A549 (cell line): Measurements from ENCODE around the gene HP. TPM values are rescaled to one million over a fixed set of nuclear protein-coding genes. Genes with fewer than 3 reads are reported as not detected.

Experiments
- ATAC-seq, 2 experiments: fragments of 200-7000 bp in 1 of 2; fragments of >200 bp in 1 of 2; cut with Nextera tagmentation in 1 of 2; cut with Tn5 transposase in 1 of 2; 3 replicates each; pipeline versions ENCODE4 v1.8.0 to v1.9.1; 2018 to 2020; ENCODE audit warnings: mild to moderate bottlenecking in 1 of 2, moderate library complexity in 1 of 2
- CTCF ChIA-PET: fragments of 300-600 bp; sonication (Branson Sonifier 250); formaldehyde crosslinking; extraction: SDS; loops from one replicate; lab custom pipeline; 2021; ENCODE audit warnings: antibody characterized with exemption, inconsistent platforms; lab: Yijun Ruan, JAX
- POLR2A ChIA-PET: fragments of 350-600 bp; formaldehyde crosslinking; extraction: SDS; loops from one replicate; lab custom pipeline; 2021; ENCODE audit warnings: antibody characterized with exemption, inconsistent platforms; lab: Yijun Ruan, JAX
- DNase-seq, 2 experiments: peaks; one replicate each; pipeline versions ENCODE4 v3.0.0 to v3.0.0-alpha.2; 2011 to 2016; ENCODE audit warnings: low read depth in 1 of 2, low spot score in 1 of 2
- FAIRE-seq: peaks from 2 replicates; lab custom pipeline; 2011; peaks lifted over from hg19 to GRCh38; lab: Jason Lieb, UNC
- H3K27ac ChIP-seq, 2 experiments: fragments of >200 bp; sonication (Bioruptor Twin); formaldehyde crosslinking; 3 replicates each; pipeline ENCODE4 v1.5.1; 2016 to 2017
- H3K4me1 ChIP-seq: fragments of >200 bp; sonication (Bioruptor Twin); formaldehyde crosslinking; 3 replicates; pipeline ENCODE4 v1.6.1; 2016
- H3K4me2 ChIP-seq: fragments of >200 bp; sonication (Bioruptor Twin); formaldehyde crosslinking; 3 replicates; pipeline ENCODE4 v1.6.1; 2016
- H3K4me3 ChIP-seq: fragments of >200 bp; sonication (Bioruptor Twin); formaldehyde crosslinking; 3 replicates; pipeline ENCODE4 v1.5.1; 2016
- H3K9me3 ChIP-seq: fragments of >200 bp; sonication (Bioruptor Twin); formaldehyde crosslinking; 3 replicates; pipeline ENCODE4 v1.6.1; 2016
- CBX8 ChIP-seq: fragments of 200-600 bp; sonication (generic); IDR thresholded peaks from 2 replicates; pipeline ENCODE4 v1.6.1; 2016
- ESRRA ChIP-seq: fragments of 150-350 bp; IDR thresholded peaks from 2 replicates; pipeline ENCODE4 v1.6.1; 2014; ENCODE audit warnings: mild to moderate bottlenecking, low read length, borderline replicate concordance
- GATA3 ChIP-seq: IDR thresholded peaks from 2 replicates; pipeline ENCODE4 v1.6.1; 2012; ENCODE audit warnings: borderline replicate concordance
- HOXB5 ChIP-seq: fragments of 250-450 bp; sonication (Bioruptor Pico); IDR thresholded peaks from 2 replicates; pipeline ENCODE4 v1.5.0; 2020; ENCODE audit warnings: mild to moderate bottlenecking, moderate library complexity
- JUNB ChIP-seq: fragments of >200 bp; sonication (Bioruptor Twin); formaldehyde crosslinking; IDR thresholded peaks from 2 replicates; pipeline ENCODE4 v1.6.1; 2016
- KDM1A ChIP-seq: fragments of 200-600 bp; sonication (generic); IDR thresholded peaks from 2 replicates; pipeline ENCODE4 v1.6.1; 2016; ENCODE audit warnings: low read depth, mild to moderate bottlenecking
- NFE2L2 ChIP-seq: fragments of 150-350 bp; conservative IDR thresholded peaks from 2 replicates; pipeline ENCODE4 v1.6.1; 2014; ENCODE audit warnings: low read length
- POLR2A ChIP-seq: IDR thresholded peaks from 2 replicates; pipeline ENCODE4 v1.6.1; 2012; ENCODE audit warnings: mild to moderate bottlenecking, low read length
- POLR2AphosphoS2 ChIP-seq: conservative IDR thresholded peaks from 2 replicates; pipeline ENCODE4 v1.6.1; 2012; ENCODE audit warnings: low read length, improper control_type of control experiment, inconsistent platforms
- RFX5 ChIP-seq: fragments of 450-650 bp; IDR thresholded peaks from 2 replicates; pipeline ENCODE4 v1.7.1; 2014; ENCODE audit warnings: antibody characterized with exemption, mild to moderate bottlenecking, moderate library complexity
- SMC3 ChIP-seq: fragments of >200 bp; sonication (Bioruptor Twin); formaldehyde crosslinking; IDR thresholded peaks from 3 replicates; pipeline ENCODE4 v1.6.1; 2018; ENCODE audit warnings: inconsistent platforms
- SREBF2 ChIP-seq: fragments of 450-650 bp; IDR thresholded peaks from 2 replicates; pipeline ENCODE4 v1.6.1; 2014; ENCODE audit warnings: mild to moderate bottlenecking, moderate library complexity
- ZC3H11A ChIP-seq: fragments of 450-650 bp; IDR thresholded peaks from 2 replicates; pipeline ENCODE4 v1.6.1; 2014; ENCODE audit warnings: antibody characterized with exemption, mild to moderate bottlenecking
- ZNF302 ChIP-seq: fragments of 250-450 bp; sonication (Bioruptor Pico); IDR thresholded peaks from 2 replicates; pipeline ENCODE4 v1.9.0; 2021; ENCODE audit warnings: inconsistent platforms, mild to moderate bottlenecking, moderate library complexity
- ZSCAN20 ChIP-seq: fragments of 250-450 bp; sonication (Bioruptor Pico); IDR thresholded peaks from 2 replicates; pipeline ENCODE4 v1.8.0; 2022; ENCODE audit warnings: mild to moderate bottlenecking, moderate library complexity
- WGBS: methylation state at CpG from one replicate; pipeline ENCODE4 v1.1.6; 2017; ENCODE audit errors: missing lambda C conversion rate; 5-methylcytosine and 5-hydroxymethylcytosine counted together
- polyA plus RNA-seq, 4 experiments: library from polyadenylated mRNA; depleted of rRNA in 3 of 4; stranded (reverse); fragments of >200 nt; fragmentation: RNase III in 1 of 4; extraction: RNeasy Plus Mini Kit Qiagen cat#74134 plus additional on column Dnase treatment in 1 of 4; gene quantifications; 2 replicates in 3 of 4; 3 replicates in 1 of 4; pipeline ENCODE4 v1.2.3, GENCODE V29; 2011 to 2017
- TF ChIP-seq, protein P1 (sequence below): fragments of >200 bp; sonication (Bioruptor Twin); formaldehyde crosslinking; IDR thresholded peaks from 2 replicates; pipeline ENCODE4 v1.6.1; 2016
- TF ChIP-seq, protein P2 (sequence below): fragments of >200 bp; sonication (Bioruptor Twin); formaldehyde crosslinking; IDR thresholded peaks from 3 replicates; pipeline ENCODE4 v1.6.1; 2016
- TF ChIP-seq, protein P3 (sequence below): IDR thresholded peaks from 2 replicates; pipeline ENCODE4 v1.6.1; 2012
- TF ChIP-seq, protein P4 (sequence below): fragments of 250-450 bp; sonication (Bioruptor Pico); IDR thresholded peaks from 2 replicates; pipeline ENCODE4 v1.5.0; 2021; ENCODE audit warnings: mild to moderate bottlenecking, moderate library complexity, borderline replicate concordance
- TF ChIP-seq, protein P5 (sequence below): fragments of 200-600 bp; sonication (generic); IDR thresholded peaks from 2 replicates; pipeline ENCODE4 v1.6.1; 2016; ENCODE audit warnings: antibody characterized with exemption, mild to moderate bottlenecking, moderate library complexity
- TF ChIP-seq, protein P6 (sequence below): fragments of 150-350 bp; IDR thresholded peaks from 2 replicates; pipeline ENCODE4 v1.6.1; 2014; ENCODE audit warnings: low read depth, mild to moderate bottlenecking, low read length
- TF ChIP-seq, protein P7 (sequence below): fragments of 250-450 bp; sonication (Bioruptor Pico); IDR thresholded peaks from 2 replicates; pipeline ENCODE4 v1.5.0; 2020; ENCODE audit warnings: low read depth, mild to moderate bottlenecking, moderate library complexity

The HP gene
- polyA plus RNA-seq, 2 of the 4 experiments (the other 2 are of a cell fraction) = 0.23 TPM; not detected in 1

DNA sequence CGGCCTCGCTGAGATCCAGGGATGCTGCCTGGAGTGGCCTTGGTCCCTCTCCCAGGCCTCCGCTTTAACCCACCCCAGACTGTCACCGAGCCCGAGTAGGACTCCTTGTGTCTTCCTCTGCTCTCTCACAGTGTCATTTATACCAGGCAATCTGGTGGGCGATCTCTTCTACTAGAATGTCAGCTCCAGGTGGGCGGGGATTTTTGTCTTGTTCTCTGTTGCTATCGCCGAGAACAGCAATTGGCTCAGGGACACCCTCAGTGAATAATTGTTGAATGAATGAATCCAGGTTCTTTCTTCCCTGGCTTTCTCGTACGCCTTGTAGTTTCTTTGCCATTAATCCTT, 39.9 kb downstream of the HP start:
- no peak for TF ChIP-seq GATA3
- no peak for TF ChIP-seq CBX8
- TF ChIP-seq, protein P1, sequence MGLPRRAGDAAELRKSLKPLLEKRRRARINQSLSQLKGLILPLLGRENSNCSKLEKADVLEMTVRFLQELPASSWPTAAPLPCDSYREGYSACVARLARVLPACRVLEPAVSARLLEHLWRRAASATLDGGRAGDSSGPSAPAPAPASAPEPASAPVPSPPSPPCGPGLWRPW = no peak
- TF ChIP-seq, protein P2, sequence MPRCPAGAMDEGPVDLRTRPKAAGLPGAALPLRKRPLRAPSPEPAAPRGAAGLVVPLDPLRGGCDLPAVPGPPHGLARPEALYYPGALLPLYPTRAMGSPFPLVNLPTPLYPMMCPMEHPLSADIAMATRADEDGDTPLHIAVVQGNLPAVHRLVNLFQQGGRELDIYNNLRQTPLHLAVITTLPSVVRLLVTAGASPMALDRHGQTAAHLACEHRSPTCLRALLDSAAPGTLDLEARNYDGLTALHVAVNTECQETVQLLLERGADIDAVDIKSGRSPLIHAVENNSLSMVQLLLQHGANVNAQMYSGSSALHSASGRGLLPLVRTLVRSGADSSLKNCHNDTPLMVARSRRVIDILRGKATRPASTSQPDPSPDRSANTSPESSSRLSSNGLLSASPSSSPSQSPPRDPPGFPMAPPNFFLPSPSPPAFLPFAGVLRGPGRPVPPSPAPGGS = no peak
- TF ChIP-seq, all 56 proteins: peak for 0
- Histone ChIP-seq H3K9me3 (no peaks in the 10 kb centered on the region), H3K27ac (peak overlapping the region; percentile 92 to 95), H3K4me2 (peak overlapping the region; percentile 87), H3K4me1 (peaks cover 22% of the 10 kb centered on the region; the same call in 2 of the 3 replicates), H3K4me3 (peak overlapping the region; percentile 91)
- ATAC-seq (peak; percentile 23 to 32; a peak in 5 of 6 replicates), FAIRE-seq (no peak), DNase-seq (no peak)
- 4% methylated on average over 11 of the region's 11 CpGs for WGBS
- POLR2A ChIA-PET = interaction anchor here (0.8 to 1.3 kb wide), 3 partner anchors 18 to 208 kb away, joined by 3 to 4 read pairs (median 3); no protein-coding TSS in a partner anchor
- CTCF ChIA-PET = interaction anchor here (0.7 to 7.5 kb wide), 3 partner anchors 26 to 328 kb away, joined by 3 to 43 read pairs (median 3); no protein-coding TSS in a partner anchor

DNA sequence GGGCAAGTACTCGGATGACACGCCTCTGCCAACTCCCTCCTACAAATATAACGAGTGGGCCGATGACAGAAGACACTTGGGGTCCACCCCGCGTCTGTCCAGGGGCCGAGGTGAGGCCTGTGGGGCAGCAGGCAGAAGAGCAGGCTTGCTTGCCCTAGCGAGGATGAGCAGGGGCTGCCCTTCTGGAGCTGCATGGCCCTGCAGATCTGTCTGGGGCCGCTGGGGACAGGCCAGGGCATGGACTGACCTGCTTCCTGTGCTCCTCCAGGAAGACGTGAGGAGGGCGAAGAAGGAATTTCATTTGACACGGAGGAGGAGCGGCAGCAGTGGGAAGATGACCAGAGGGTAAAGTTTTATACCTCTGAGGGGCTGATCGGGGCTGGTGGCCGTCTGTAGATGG, 44.6 kb downstream of the HP start:
- Histone ChIP-seq H3K9me3 (no peaks in the 10 kb centered on the region), H3K4me1 (peaks cover 8% of the 10 kb centered on the region; the same call in 2 of the 3 replicates), H3K4me2 (no peak overlapping the region), H3K4me3 (no peak overlapping the region), H3K27ac (no peak overlapping the region)
- FAIRE-seq (no peak), ATAC-seq (peak; percentile 64 to 72), DNase-seq (peak in 1 of 2 experiments; percentile 27)
- ChIA-PET POLR2A (no interaction called here), CTCF (interaction anchor here (0.7 to 7.5 kb wide), 10 partner anchors 8 to 86 kb away, joined by 3 to 43 read pairs (median 4); no protein-coding TSS in a partner anchor)
- no peak for TF ChIP-seq NFE2L2
- TF ChIP-seq, protein P3, sequence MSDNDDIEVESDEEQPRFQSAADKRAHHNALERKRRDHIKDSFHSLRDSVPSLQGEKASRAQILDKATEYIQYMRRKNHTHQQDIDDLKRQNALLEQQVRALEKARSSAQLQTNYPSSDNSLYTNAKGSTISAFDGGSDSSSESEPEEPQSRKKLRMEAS = no peak
- no peak for TF ChIP-seq HOXB5
- TF ChIP-seq, protein P4, sequence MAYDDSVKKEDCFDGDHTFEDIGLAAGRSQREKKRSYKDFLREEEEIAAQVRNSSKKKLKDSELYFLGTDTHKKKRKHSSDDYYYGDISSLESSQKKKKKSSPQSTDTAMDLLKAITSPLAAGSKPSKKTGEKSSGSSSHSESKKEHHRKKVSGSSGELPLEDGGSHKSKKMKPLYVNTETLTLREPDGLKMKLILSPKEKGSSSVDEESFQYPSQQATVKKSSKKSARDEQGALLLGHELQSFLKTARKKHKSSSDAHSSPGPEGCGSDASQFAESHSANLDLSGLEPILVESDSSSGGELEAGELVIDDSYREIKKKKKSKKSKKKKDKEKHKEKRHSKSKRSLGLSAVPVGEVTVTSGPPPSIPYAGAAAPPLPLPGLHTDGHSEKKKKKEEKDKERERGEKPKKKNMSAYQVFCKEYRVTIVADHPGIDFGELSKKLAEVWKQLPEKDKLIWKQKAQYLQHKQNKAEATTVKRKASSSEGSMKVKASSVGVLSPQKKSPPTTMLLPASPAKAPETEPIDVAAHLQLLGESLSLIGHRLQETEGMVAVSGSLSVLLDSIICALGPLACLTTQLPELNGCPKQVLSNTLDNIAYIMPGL (CRISPR knock-in tag) = no peak
- no peak for TF ChIP-seq SREBF2
- TF ChIP-seq, protein P5, sequence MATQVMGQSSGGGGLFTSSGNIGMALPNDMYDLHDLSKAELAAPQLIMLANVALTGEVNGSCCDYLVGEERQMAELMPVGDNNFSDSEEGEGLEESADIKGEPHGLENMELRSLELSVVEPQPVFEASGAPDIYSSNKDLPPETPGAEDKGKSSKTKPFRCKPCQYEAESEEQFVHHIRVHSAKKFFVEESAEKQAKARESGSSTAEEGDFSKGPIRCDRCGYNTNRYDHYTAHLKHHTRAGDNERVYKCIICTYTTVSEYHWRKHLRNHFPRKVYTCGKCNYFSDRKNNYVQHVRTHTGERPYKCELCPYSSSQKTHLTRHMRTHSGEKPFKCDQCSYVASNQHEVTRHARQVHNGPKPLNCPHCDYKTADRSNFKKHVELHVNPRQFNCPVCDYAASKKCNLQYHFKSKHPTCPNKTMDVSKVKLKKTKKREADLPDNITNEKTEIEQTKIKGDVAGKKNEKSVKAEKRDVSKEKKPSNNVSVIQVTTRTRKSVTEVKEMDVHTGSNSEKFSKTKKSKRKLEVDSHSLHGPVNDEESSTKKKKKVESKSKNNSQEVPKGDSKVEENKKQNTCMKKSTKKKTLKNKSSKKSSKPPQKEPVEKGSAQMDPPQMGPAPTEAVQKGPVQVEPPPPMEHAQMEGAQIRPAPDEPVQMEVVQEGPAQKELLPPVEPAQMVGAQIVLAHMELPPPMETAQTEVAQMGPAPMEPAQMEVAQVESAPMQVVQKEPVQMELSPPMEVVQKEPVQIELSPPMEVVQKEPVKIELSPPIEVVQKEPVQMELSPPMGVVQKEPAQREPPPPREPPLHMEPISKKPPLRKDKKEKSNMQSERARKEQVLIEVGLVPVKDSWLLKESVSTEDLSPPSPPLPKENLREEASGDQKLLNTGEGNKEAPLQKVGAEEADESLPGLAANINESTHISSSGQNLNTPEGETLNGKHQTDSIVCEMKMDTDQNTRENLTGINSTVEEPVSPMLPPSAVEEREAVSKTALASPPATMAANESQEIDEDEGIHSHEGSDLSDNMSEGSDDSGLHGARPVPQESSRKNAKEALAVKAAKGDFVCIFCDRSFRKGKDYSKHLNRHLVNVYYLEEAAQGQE = no peak
- no peak for TF ChIP-seq RFX5
- no peak for TF ChIP-seq KDM1A
- no peak for TF ChIP-seq POLR2AphosphoS2
- no peak for TF ChIP-seq ZNF302 (CRISPR knock-in tag)
- no peak for TF ChIP-seq POLR2A
- TF ChIP-seq ZC3H11A = no peak
- TF ChIP-seq JUNB = no peak
- no peak for TF ChIP-seq GATA3
- 59% methylated on average over 15 of the region's 15 CpGs for WGBS

DNA sequence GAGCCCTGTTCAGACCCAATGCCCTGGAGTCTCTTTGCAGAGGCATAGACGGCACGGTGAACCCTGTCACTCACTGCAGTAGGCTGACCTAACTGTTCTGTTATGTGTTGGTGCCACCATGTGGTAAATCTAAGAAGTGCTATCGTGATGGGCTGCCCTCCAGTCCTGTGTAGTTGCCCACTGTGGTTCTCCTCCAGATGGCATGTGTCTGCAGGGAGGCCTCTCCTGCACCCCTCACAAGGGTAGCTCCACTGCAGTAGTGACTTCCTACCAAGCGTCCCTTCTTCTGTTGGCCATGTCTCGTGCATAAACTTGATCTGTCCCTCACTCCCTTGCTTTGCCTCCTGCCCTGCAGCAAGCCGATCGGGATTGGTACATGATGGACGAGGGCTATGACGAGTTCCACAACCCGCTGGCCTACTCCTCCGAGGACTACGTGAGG, 45.1 kb downstream of the HP start:
- Histone ChIP-seq H3K4me1 (peaks cover 8% of the 10 kb centered on the region; the same call in 2 of the 3 replicates), H3K4me3 (no peak overlapping the region), H3K27ac (no peak overlapping the region), H3K4me2 (no peak overlapping the region), H3K9me3 (no peaks in the 10 kb centered on the region)
- ChIA-PET CTCF (interaction anchor here (0.7 to 7.5 kb wide), 19 partner anchors 10 to 489 kb away, joined by 3 to 43 read pairs (median 4); no protein-coding TSS in a partner anchor), POLR2A (no interaction called here)
- peak; percentile 59 for FAIRE-seq
- 66% methylated on average over 12 of the region's 12 CpGs for WGBS
- peak; percentile 76 to 87 for DNase-seq
- ATAC-seq = peak; percentile 94 to 98
- TF ChIP-seq, protein P4 (CRISPR knock-in tag) = no peak
- no peak for TF ChIP-seq ZSCAN20 (CRISPR knock-in tag)
- peak; percentile 42 for TF ChIP-seq SMC3
- TF ChIP-seq, protein P6, sequence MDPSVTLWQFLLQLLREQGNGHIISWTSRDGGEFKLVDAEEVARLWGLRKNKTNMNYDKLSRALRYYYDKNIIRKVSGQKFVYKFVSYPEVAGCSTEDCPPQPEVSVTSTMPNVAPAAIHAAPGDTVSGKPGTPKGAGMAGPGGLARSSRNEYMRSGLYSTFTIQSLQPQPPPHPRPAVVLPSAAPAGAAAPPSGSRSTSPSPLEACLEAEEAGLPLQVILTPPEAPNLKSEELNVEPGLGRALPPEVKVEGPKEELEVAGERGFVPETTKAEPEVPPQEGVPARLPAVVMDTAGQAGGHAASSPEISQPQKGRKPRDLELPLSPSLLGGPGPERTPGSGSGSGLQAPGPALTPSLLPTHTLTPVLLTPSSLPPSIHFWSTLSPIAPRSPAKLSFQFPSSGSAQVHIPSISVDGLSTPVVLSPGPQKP = no peak
- TF ChIP-seq, protein P7, sequence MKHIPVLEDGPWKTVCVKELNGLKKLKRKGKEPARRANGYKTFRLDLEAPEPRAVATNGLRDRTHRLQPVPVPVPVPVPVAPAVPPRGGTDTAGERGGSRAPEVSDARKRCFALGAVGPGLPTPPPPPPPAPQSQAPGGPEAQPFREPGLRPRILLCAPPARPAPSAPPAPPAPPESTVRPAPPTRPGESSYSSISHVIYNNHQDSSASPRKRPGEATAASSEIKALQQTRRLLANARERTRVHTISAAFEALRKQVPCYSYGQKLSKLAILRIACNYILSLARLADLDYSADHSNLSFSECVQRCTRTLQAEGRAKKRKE (CRISPR knock-in tag) = no peak
- TF ChIP-seq SREBF2 = no peak
- no peak for TF ChIP-seq ESRRA
